Measurements from ENCODE around the gene SNX3.
"Not testable (repeated sequence)": the region's sequence is repeated elsewhere in the genome, so short reads cannot be mapped to it uniquely, and the experiment has no call there.

SNX3 gene

DNA sequence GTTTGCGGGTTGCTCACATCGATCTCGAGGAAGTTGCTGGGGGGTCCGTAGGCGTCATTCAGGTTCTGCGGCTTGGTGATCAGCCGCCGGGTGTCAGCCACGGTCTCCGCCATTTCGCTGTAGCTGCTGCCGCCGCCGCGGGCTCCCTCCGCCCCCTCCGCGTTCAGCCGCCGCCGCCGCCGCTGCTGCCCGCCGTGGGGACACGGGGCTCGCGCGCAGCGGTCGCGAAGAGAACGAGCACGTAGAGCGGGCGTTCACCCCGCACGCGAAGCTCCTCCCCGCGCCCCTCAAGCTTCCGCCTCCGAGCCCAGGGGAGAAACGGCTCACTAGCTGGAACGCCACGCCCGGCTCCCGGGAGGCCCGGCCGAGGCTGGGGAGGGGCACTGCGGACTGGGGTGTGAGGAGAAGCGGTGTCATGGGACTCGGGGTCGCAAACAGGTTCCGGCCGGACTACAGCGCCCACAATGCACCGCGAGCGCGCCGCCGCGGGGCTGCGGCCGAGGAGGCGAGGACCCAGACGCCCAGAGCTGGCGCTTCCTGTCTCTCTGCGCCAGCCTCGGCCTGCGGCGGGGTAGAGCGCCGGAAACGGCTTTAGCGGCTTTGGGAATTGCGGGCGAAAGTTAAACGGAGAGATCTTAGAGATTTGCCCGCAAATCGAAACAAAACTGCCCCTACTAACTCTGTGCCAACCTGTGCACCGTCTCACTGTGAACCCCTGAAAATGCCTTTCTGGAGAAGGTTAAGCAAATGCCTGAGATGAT lies at the start of gene SNX3:
Gene SNX3 (minus strand): TSS at position 232 of the 761 bp plus-strand sequence. CDS start 119 bp downstream, at position 113.
- DNase-seq (peak; percentile 92), ATAC-seq (peak; percentile 95)
- H3K4me3 Mint-ChIP-seq: peak within 1 kb of the TSS; percentile 90
- peaks cover 4% of the 10 kb centered on the region for H3K36me3 Mint-ChIP-seq (ENCODE audit: low read depth)
- H3K4me1 Mint-ChIP-seq: peaks cover 33% of the 10 kb centered on the region
- no peaks in the 10 kb centered on the region for H3K9me3 Mint-ChIP-seq
- no peaks in the 10 kb centered on the region for H3K27me3 Mint-ChIP-seq
- peak within 1 kb of the TSS; percentile 96 for H3K27ac Mint-ChIP-seq

- Mint-ChIP-seq H3K27ac (no peak overlapping the region), H3K9me3 (no peaks in the 10 kb centered on the region), H3K27me3 (no peaks in the 10 kb centered on the region), H3K36me3 (ENCODE audit: low read depth) (no peaks in the 10 kb centered on the region), H3K4me3 (no peak overlapping the region), H3K4me1 (no peaks in the 10 kb centered on the region)
- DNase-seq (no peak), ATAC-seq (no peak)
Observed at GRCh38 chr6:108309844-108310243, 49.0 kb upstream of the SNX3 start.

DNA sequence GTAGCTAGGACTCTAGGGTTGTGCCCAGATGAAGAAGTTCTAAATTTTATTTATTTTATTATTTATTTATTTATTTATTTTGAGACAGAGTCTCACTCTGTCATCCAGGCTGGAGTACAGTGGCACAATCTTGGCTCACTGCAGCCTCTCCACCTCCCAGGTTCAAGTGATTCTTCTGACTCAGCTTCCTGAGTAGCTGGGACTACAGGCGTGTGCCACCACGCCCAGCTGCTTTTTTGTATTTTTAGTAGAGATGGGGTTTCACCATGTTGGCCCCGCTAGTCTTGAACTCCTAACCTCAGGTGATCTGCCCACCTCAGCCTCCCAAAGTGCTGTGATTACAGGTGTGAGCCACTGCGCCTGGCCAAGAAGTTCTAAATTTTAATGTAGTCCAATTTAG lies 47.8 kb upstream of the SNX3 start:
- not testable (repeated sequence) for H3K27me3 Mint-ChIP-seq; H3K27ac Mint-ChIP-seq; H3K4me3 Mint-ChIP-seq; DNase-seq; H3K9me3 Mint-ChIP-seq; H3K36me3 Mint-ChIP-seq (ENCODE audit: low read depth); H3K4me1 Mint-ChIP-seq; ATAC-seq

DNA sequence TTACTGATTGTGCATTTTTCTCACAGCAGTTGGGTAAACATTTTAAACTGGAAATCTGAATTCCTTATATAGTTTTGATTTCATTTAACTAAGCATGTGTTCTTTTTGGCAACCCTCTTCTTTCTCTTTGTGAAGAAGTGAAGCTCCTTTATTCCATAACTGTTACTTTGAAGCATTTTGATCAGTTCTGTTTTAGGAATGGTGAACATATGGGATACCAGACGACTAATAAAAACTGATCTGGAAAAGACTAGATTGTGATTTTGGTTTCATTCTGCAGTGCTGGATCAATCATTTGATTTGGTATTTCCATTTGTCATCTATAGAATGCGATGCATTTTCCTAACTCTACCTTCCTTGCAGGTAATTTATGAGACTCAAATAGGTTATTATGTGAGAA lies 43.8 kb upstream of the SNX3 start:
- Mint-ChIP-seq H3K27ac (no peak overlapping the region), H3K27me3 (no peaks in the 10 kb centered on the region), H3K4me1 (peaks cover under 1% of the 10 kb centered on the region), H3K36me3 (ENCODE audit: low read depth) (no peaks in the 10 kb centered on the region), H3K9me3 (no peaks in the 10 kb centered on the region), H3K4me3 (no peak overlapping the region)
- no peak for ATAC-seq
- DNase-seq: no peak

DNA sequence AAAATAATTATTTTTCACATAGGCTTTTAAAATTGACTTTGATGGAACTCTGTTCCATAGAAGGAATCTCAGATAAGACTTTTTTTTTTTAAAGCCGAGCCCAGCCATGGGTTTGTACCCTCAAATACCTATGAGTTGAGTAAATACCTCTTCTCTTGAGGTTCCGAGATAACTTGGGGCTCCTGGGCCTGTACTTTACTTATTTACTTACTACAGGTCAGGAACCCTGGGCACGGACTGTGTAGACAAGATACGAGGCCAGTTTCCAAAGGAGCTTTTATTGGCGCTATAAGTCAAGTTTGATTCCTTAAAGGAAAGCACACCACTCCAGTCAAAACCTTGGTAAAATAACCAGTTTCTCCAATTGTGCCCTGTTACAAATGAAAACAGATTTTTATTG lies 41.5 kb upstream of the SNX3 start:
- no peak overlapping the region for H3K27ac Mint-ChIP-seq
- DNase-seq: no peak
- ATAC-seq: no peak
- H3K4me1 Mint-ChIP-seq: peaks cover 10% of the 10 kb centered on the region
- H3K27me3 Mint-ChIP-seq: no peaks in the 10 kb centered on the region
- no peak overlapping the region for H3K4me3 Mint-ChIP-seq
- no peaks in the 10 kb centered on the region for H3K9me3 Mint-ChIP-seq
- no peaks in the 10 kb centered on the region for H3K36me3 Mint-ChIP-seq (ENCODE audit: low read depth)

DNA sequence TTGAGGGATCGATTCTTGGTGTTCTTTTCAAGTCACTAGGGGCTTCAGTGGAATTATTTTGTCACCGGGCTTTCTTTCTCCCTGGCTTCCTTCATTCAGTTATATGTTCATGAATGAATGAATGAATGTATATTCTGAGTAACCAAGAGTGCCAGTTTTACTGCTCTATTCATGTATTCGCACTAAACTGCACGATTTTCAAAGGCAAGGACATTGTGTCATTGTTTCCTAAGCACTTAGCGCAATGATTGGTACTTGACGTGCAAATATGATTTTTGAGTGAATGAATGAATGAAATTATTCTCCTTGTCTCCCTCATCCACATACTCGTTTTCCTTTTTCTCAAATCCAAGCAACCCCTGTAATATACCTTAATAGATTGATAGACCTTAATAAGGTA lies 34.8 kb upstream of the SNX3 start:
- H3K4me1 Mint-ChIP-seq: peaks cover 24% of the 10 kb centered on the region
- peak overlapping the region; percentile 93 for H3K4me3 Mint-ChIP-seq
- no peaks in the 10 kb centered on the region for H3K27me3 Mint-ChIP-seq
- H3K9me3 Mint-ChIP-seq: no peaks in the 10 kb centered on the region
- H3K36me3 Mint-ChIP-seq (ENCODE audit: low read depth): no peaks in the 10 kb centered on the region
- ATAC-seq (no peak), DNase-seq (no peak)
- H3K27ac Mint-ChIP-seq: peak overlapping the region; percentile 99

GRCh38 chr6:108294727-108295625 lies 34.1 kb upstream of the SNX3 start, which contains the start of gene AFG1L:
Gene AFG1L, plus strand, starts transcription at chr6:108295054. Its CDS starts 26 bp downstream, at chr6:108295080.
- no peaks in the 10 kb centered on the region for H3K27me3 Mint-ChIP-seq
- no peaks in the 10 kb centered on the region for H3K36me3 Mint-ChIP-seq (ENCODE audit: low read depth)
- peak within 1 kb of the TSS; percentile 93 for H3K4me3 Mint-ChIP-seq
- H3K27ac Mint-ChIP-seq: peak within 1 kb of the TSS; percentile 99
- H3K9me3 Mint-ChIP-seq: no peaks in the 10 kb centered on the region
- peak; percentile 89 for DNase-seq
- peak; percentile 87 for ATAC-seq
- H3K4me1 Mint-ChIP-seq: peaks cover 24% of the 10 kb centered on the region

DNA sequence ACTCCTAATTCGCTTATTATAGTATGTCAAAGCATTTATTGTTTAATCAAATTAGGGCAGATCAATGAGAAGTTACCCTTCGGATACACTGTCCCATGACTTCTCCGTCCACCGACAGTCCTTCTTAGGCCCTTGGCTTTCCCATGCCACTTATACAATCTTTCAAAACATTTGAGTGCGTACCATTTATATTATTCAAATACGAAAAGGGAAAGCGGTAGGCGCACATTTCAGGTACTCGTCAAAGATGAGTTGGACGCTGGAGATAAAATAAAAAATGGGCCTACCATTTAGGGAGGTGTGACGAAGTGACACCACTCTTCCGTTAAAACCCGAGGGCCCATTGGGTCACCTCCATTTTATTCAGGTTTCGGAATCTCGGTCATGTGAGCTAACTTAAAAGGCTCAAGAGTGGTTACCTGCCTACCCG lies 33.5 kb upstream of the SNX3 start:
- H3K27me3 Mint-ChIP-seq: no peaks in the 10 kb centered on the region
- no peaks in the 10 kb centered on the region for H3K36me3 Mint-ChIP-seq (ENCODE audit: low read depth)
- ATAC-seq (peak; percentile 37), DNase-seq (no peak)
- peak overlapping the region; percentile 99 for H3K27ac Mint-ChIP-seq
- H3K4me3 Mint-ChIP-seq: peak overlapping the region; percentile 93
- peaks cover 20% of the 10 kb centered on the region for H3K4me1 Mint-ChIP-seq
- no peaks in the 10 kb centered on the region for H3K9me3 Mint-ChIP-seq

- ATAC-seq: no peak
- H3K4me3 Mint-ChIP-seq: peak overlapping the region; percentile 93
- H3K27ac Mint-ChIP-seq: peak overlapping the region; percentile 99
- no peak for DNase-seq
- H3K9me3 Mint-ChIP-seq: no peaks in the 10 kb centered on the region
- no peaks in the 10 kb centered on the region for H3K27me3 Mint-ChIP-seq
- no peaks in the 10 kb centered on the region for H3K36me3 Mint-ChIP-seq (ENCODE audit: low read depth)
- peaks cover 19% of the 10 kb centered on the region for H3K4me1 Mint-ChIP-seq
Observed at GRCh38 chr6:108293527-108294296, 32.9 kb upstream of the SNX3 start.

DNA sequence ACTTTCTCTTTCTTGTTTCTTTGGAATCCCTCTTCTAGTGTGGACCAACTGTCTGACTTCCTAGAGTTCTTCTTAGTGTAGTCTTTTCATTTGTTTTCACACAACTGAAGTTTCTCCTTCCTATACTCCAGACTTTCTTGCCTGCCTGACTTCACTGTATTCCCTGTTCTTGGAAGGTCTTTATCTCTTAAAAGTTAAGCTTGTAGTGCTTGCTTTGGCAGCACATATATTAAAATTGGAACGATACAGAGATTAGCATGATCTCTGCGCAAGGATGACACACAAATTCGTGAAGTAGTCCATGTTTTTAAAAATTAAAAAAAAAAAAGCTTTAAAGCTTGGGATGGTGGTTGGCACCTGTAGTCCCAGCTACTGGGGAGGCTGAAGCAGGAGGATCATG lies 31.7 kb upstream of the SNX3 start:
- DNase-seq; ATAC-seq; H3K9me3 Mint-ChIP-seq; H3K4me3 Mint-ChIP-seq; H3K36me3 Mint-ChIP-seq (ENCODE audit: low read depth); H3K27me3 Mint-ChIP-seq; H3K27ac Mint-ChIP-seq: not testable (repeated sequence)
- H3K4me1 Mint-ChIP-seq: peaks cover 15% of the 10 kb centered on the region

- H3K36me3 Mint-ChIP-seq (ENCODE audit: low read depth): no peaks in the 10 kb centered on the region
- no peak for DNase-seq
- H3K27ac Mint-ChIP-seq: no peak overlapping the region
- H3K9me3 Mint-ChIP-seq: no peaks in the 10 kb centered on the region
- peaks cover 22% of the 10 kb centered on the region for H3K4me1 Mint-ChIP-seq
- no peak for ATAC-seq
- H3K4me3 Mint-ChIP-seq: no peak overlapping the region
- H3K27me3 Mint-ChIP-seq: no peaks in the 10 kb centered on the region
Observed at GRCh38 chr6:108291091-108291490, 30.3 kb upstream of the SNX3 start.

DNA sequence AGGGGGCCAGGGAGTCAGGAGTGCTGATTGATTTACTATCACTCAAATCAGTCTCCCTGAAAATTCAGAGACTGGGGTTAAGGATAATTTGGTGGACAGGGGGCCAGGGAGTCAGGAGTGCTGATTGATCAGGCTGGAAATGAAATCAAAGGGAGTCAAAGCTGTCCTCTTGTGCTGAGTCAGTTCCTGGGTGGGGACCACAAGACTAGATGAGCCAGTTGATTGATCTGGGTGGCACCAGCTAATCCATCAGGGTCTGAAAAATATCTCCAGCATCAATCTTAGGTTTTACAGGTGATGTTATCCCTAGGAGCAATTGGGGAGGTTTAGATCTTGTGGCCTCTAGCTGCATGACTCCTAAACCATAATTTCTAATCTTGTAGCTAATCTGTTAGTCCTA lies 27.9 kb upstream of the SNX3 start:
- H3K4me1 Mint-ChIP-seq: peaks cover 7% of the 10 kb centered on the region
- no peaks in the 10 kb centered on the region for H3K36me3 Mint-ChIP-seq (ENCODE audit: low read depth)
- no peaks in the 10 kb centered on the region for H3K27me3 Mint-ChIP-seq
- no peak for DNase-seq
- ATAC-seq: no peak
- H3K27ac Mint-ChIP-seq: no peak overlapping the region
- no peak overlapping the region for H3K4me3 Mint-ChIP-seq
- no peaks in the 10 kb centered on the region for H3K9me3 Mint-ChIP-seq

- H3K4me1 Mint-ChIP-seq: peaks cover 7% of the 10 kb centered on the region
- no peak for ATAC-seq
Observed at GRCh38 chr6:108287373-108287772, 26.5 kb upstream of the SNX3 start.

DNA sequence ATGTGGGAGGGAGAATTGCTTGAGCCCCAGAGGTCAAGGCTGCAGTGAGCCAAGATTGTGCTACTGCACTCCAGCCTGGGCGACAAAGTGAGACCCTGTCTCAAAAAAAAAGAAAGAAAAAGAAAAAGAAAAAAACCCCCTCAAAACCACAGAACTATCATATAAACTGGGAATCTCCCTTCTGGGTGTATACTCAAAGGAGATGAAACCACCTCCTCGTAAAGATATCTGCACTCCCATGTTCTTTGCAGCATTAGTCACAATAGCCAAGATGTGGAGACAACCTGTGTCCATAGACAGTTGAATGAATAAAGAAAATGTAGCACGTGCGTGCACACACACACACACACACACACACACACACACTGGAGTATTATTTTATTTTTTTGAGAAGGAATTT lies 25.5 kb upstream of the SNX3 start:
- no peak for ATAC-seq
- Mint-ChIP-seq H3K36me3 (ENCODE audit: low read depth) (no peaks in the 10 kb centered on the region), H3K4me3 (no peak overlapping the region)

More at GRCh38 chr6:108287373-108287772, 26.5 kb upstream of the SNX3 start:
- no peaks in the 10 kb centered on the region for H3K9me3 Mint-ChIP-seq
- H3K36me3 Mint-ChIP-seq (ENCODE audit: low read depth): no peaks in the 10 kb centered on the region
- H3K27ac Mint-ChIP-seq: no peak overlapping the region
- no peak for DNase-seq
- H3K4me3 Mint-ChIP-seq: no peak overlapping the region
- H3K27me3 Mint-ChIP-seq: no peaks in the 10 kb centered on the region

More for the DNA sequence above, 25.5 kb upstream of the SNX3 start:
- H3K4me1 Mint-ChIP-seq: peaks cover 7% of the 10 kb centered on the region
- no peak overlapping the region for H3K27ac Mint-ChIP-seq
- H3K27me3 Mint-ChIP-seq: no peaks in the 10 kb centered on the region
- DNase-seq: no peak
- no peaks in the 10 kb centered on the region for H3K9me3 Mint-ChIP-seq
